HL-60 (cell line): Measurements from ENCODE around the gene ISG20.

ENCODE experiments used
- CTCF ChIP-seq: IDR thresholded peaks from one replicate; pipeline ENCODE4 v1.5.1; 2011; ENCODE audit warnings: low read length, control low read depth, inconsistent platforms; ENCODE audit not compliant: insufficient read depth
- REST ChIP-seq: IDR thresholded peaks from 2 replicates; pipeline ENCODE4 v1.6.1; 2012; ENCODE audit warnings: low read depth; ENCODE audit not compliant: insufficient replicate concordance

GRCh38 chr15:88609344-88610090 is 29.3 kb upstream of the ISG20 start:
- TF ChIP-seq REST: no peak
- TF ChIP-seq CTCF: no peak
